ENCODE data around the gene HES7.

- no peak for TF ChIP-seq CTCF (IDR thresholded peaks at IDR 0.05)
- TF ChIP-seq POLR2A (IDR thresholded peaks at IDR 0.05) = no peak
Measured at GRCh38 chr17:8154608-8155155, 30.8 kb upstream of the HES7 start.
